ENCODE measurements around the gene PCBP3. TPM values are rescaled to one million over a fixed set of nuclear protein-coding genes. Genes with fewer than 3 reads are reported as not detected.

Gene PCBP3
- total and polyA plus RNA-seq, 2 of the 8 experiments (the other 6 are each of a cell fraction or from before 2014, with no cell fraction given), result 3.5 to 6.3 TPM

GRCh38 chr21:45724345-45724961 is 80.9 kb downstream of the PCBP3 start:
- H2BK15ac ChIP-seq (ENCODE audit: low read length), result no peak overlapping the region
- ChIA-PET CTCF (ENCODE audit: partially characterized antibody) (interaction anchor here (0.8 to 1.0 kb wide), 3 partner anchors 16 to 128 kb away, joined by 3 to 5 read pairs (median 3); no protein-coding TSS in a partner anchor), POLR2A (ENCODE audit: partially characterized antibody) (no interaction called here)
- H2AK5ac ChIP-seq (ENCODE audit: low read depth, low read length), result no peak overlapping the region
- no peaks in the 10 kb centered on the region for H3K23me2 ChIP-seq (ENCODE audit: low read depth, low read length)
- no peak overlapping the region for H3K18ac ChIP-seq (ENCODE audit: extremely low read depth, low read length)
- no peak overlapping the region for H2BK20ac ChIP-seq (ENCODE audit: low read length)
- FAIRE-seq, result no peak
- H2BK12ac ChIP-seq (ENCODE audit: low read depth, low read length), result no peak overlapping the region
- 79% methylated on average over 9 of the region's 13 CpGs; no CpG with 5 or more reads in 1 of the 2 experiments for WGBS, 2 experiments (ENCODE audit: extremely low coverage in 1 of 2, insufficient coverage in 1 of 2, insufficient read length in 1 of 2, insufficient replicate concordance in 2 of 2, low coverage in 1 of 2, low lambda C conversion rate in 2 of 2, missing lambda C conversion rate in 1 of 2)
- H4K91ac ChIP-seq (replicated peaks; ENCODE audit: insufficient read length, low read length), result no peak overlapping the region
- no peak overlapping the region; the same call in 1 of the 2 replicates for H4K8ac ChIP-seq (ENCODE audit: extremely low read depth, insufficient read depth, low read length)
- peaks cover 0 to 2% of the 10 kb centered on the region in 2 experiments for H4K20me1 ChIP-seq (replicated peaks in 1 of 2; ENCODE audit: control insufficient read depth in 1 of 2, insufficient read depth in 2 of 2, low read length in 2 of 2)
- no peaks in the 10 kb centered on the region; the same call in 1 of the 2 replicates for H3K79me1 ChIP-seq (ENCODE audit: low read depth, low read length)
- no peak overlapping the region for H3K56ac ChIP-seq (replicated peaks; ENCODE audit: insufficient read length, low read depth, low read length)
- H3K9ac ChIP-seq (replicated peaks in 1 of 4; ENCODE audit: extremely low read depth in 1 of 4, low read depth in 3 of 4, low read length in 3 of 4), result no peak overlapping the region
- H3K36me3 ChIP-seq (ENCODE audit: control insufficient read depth in 2 of 4, insufficient read depth in 4 of 4, low read length in 3 of 4), result no peaks in the 10 kb centered on the region
- H3K14ac ChIP-seq (ENCODE audit: insufficient read length), result no peak overlapping the region
- H3K27me3 ChIP-seq (replicated peaks in 1 of 4; ENCODE audit: control insufficient read depth in 3 of 4, extremely low read depth in 1 of 4, insufficient read depth in 3 of 4, low read length in 3 of 4), result no peaks in the 10 kb centered on the region; a peak in 1 of 7 replicates
- H2BK120ac ChIP-seq (replicated peaks; ENCODE audit: low read depth, low read length), result no peak overlapping the region
- H3K79me2 ChIP-seq (ENCODE audit: control insufficient read depth in 1 of 2, insufficient read depth in 2 of 2, low read length in 2 of 2), result no peaks in the 10 kb centered on the region
- no peak overlapping the region for H3K23ac ChIP-seq (ENCODE audit: insufficient read length)
- no peak overlapping the region for H3K4me3 ChIP-seq (ENCODE audit: extremely low read depth in 1 of 4, insufficient read depth in 2 of 4, low read depth in 3 of 4, low read length in 4 of 4)
- TF ChIP-seq JUND (IDR thresholded peaks at IDR 0.05; ENCODE audit: low read length), result no peak
- no peak overlapping the region for H3K27ac ChIP-seq (ENCODE audit: low read depth, low read length)
- H4K5ac ChIP-seq (ENCODE audit: insufficient read length, low read depth, low read length), result no peak overlapping the region
- H3K9me3 ChIP-seq (ENCODE audit: insufficient read depth in 2 of 2, low read depth in 1 of 2, low read length in 1 of 2), result no peaks in the 10 kb centered on the region
- H3K4ac ChIP-seq (replicated peaks; ENCODE audit: insufficient read length, low read depth, low read length), result no peak overlapping the region
- 0 out of 7 replicates have a peak, but pooled peaks cover 0 to 2% (median 0%) of the 10 kb centered on the region in 4 experiments for H3K4me1 ChIP-seq (replicated peaks in 1 of 4; ENCODE audit: control insufficient read depth in 3 of 4, insufficient read depth in 4 of 4, low read length in 3 of 4)
- H2AFZ ChIP-seq (ENCODE audit: low read length), result no peak overlapping the region
- H2BK5ac ChIP-seq (ENCODE audit: low read depth, low read length), result no peak overlapping the region
- H3K4me2 ChIP-seq (ENCODE audit: insufficient read depth in 1 of 2, low read depth in 2 of 2, low read length in 2 of 2), result no peak overlapping the region
- DNase-seq (ENCODE audit: low read depth in 1 of 2, low spot score in 2 of 2), result no peak
